Esophagus muscularis mucosa (tissue), 4 donors: ENCODE data around the gene MARCKSL1.

Experiments
- EP300 ChIP-seq: sonication (generic); formaldehyde crosslinking; IDR thresholded peaks from one replicate; pipeline ENCODE4 v1.6.1; 2017; ENCODE audit warnings: antibody characterized with exemption
- POLR2A ChIP-seq: fragments of 450-650 bp; IDR thresholded peaks from one replicate; pipeline ENCODE4 v1.6.1; 2017; ENCODE audit warnings: antibody characterized with exemption, moderate library complexity, mild to moderate bottlenecking, low read depth
- POLR2AphosphoS5 ChIP-seq, 2 donors: sonication (generic); formaldehyde crosslinking; IDR thresholded peaks; one replicate each; pipeline ENCODE4 v1.6.1; 2017; ENCODE audit warnings: antibody characterized with exemption in 2 of 2
- TF ChIP-seq, protein P1 (sequence below), 3 experiments: fragments of 200-600 bp in 2 of 3; fragments of 450-650 bp in 1 of 3; sonication (generic) in 2 of 3; IDR thresholded peaks; one replicate each; pipeline ENCODE4 v1.5.1; 2017 to 2019; ENCODE audit warnings: antibody characterized with exemption in 3 of 3, mild to moderate bottlenecking in 2 of 3, moderate library complexity in 1 of 3

- no peak for TF ChIP-seq POLR2AphosphoS5 (IDR thresholded peaks at IDR 0.05)
- TF ChIP-seq, protein P1, sequence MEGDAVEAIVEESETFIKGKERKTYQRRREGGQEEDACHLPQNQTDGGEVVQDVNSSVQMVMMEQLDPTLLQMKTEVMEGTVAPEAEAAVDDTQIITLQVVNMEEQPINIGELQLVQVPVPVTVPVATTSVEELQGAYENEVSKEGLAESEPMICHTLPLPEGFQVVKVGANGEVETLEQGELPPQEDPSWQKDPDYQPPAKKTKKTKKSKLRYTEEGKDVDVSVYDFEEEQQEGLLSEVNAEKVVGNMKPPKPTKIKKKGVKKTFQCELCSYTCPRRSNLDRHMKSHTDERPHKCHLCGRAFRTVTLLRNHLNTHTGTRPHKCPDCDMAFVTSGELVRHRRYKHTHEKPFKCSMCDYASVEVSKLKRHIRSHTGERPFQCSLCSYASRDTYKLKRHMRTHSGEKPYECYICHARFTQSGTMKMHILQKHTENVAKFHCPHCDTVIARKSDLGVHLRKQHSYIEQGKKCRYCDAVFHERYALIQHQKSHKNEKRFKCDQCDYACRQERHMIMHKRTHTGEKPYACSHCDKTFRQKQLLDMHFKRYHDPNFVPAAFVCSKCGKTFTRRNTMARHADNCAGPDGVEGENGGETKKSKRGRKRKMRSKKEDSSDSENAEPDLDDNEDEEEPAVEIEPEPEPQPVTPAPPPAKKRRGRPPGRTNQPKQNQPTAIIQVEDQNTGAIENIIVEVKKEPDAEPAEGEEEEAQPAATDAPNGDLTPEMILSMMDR (IDR thresholded peaks at IDR 0.05) = no peak
- TF ChIP-seq EP300 = no peak
- TF ChIP-seq POLR2A = no peak
These were observed 40.2 kb upstream of the MARCKSL1 start for GRCh38 chr1:32376199-32376598.
